ENCODE measurements around the gene DCUN1D2.

DNA sequence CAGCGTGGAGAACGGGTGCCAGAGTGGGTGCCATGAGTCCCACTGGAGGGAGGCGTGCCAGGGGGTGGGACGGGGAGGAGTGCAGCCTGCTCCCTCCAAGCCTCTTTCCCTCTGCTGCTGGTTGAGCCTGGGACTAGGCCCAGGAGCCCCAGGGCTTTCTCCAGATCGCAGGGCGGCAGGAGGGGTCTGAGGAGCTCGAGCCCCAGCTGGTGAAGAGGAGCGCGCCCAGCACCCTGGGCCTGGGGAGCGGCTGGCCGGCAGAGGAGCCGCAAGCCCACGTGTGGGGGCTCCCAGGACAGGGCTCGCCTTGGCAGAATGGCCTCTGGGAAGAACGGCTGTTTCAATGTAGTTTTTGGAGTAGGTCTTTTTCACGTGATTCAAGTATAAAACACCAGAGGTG is 12.2 kb upstream of the DCUN1D2 start:
- TF ChIP-seq, protein P1, sequence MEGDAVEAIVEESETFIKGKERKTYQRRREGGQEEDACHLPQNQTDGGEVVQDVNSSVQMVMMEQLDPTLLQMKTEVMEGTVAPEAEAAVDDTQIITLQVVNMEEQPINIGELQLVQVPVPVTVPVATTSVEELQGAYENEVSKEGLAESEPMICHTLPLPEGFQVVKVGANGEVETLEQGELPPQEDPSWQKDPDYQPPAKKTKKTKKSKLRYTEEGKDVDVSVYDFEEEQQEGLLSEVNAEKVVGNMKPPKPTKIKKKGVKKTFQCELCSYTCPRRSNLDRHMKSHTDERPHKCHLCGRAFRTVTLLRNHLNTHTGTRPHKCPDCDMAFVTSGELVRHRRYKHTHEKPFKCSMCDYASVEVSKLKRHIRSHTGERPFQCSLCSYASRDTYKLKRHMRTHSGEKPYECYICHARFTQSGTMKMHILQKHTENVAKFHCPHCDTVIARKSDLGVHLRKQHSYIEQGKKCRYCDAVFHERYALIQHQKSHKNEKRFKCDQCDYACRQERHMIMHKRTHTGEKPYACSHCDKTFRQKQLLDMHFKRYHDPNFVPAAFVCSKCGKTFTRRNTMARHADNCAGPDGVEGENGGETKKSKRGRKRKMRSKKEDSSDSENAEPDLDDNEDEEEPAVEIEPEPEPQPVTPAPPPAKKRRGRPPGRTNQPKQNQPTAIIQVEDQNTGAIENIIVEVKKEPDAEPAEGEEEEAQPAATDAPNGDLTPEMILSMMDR (IDR thresholded peaks at IDR 0.05) = no peak
- TF ChIP-seq EP300 (IDR thresholded peaks at IDR 0.05) = no peak

All from upper lobe of left lung (tissue), 4 donors.